NCI-H2107 treated with DMSO at 0.1 percent for 48 hours (cell line): ENCODE data around the gene DPEP2.
"Not testable (repeated sequence)": the region's sequence is repeated elsewhere in the genome, so short reads cannot be mapped to it uniquely, and the experiment has no call there.

Source experiments
- DNase-seq: peaks from one replicate; lab custom pipeline; 2025; ENCODE audit not compliant: unreplicated experiment; lab: John Stamatoyannopoulos, UW

DPEP2 gene

DNA sequence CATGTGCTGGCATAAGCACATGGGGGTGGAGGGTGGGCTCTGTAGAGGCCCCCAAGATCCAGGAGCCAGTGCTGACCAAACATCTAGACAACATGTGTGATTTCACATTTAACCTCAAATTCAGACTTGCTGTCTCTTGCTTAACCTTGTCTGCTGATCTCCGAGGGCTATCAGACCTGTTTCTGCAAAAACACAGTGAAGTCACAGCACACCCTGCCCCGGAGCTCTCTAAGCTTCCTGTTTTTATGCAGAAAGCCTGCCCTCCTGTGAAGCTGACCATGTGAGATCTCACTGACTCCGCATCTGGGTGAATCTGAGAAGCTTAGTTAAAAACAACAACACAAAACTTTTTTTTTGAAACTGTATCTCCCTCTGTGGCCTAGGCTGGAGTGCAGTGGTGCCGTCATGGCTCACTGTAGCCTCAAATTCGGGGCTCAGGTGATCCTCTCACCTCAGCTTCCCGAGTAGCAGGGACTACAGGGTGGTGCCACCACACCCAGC is 6.6 kb upstream of the DPEP2 start:
- no peak for DNase-seq

DNA sequence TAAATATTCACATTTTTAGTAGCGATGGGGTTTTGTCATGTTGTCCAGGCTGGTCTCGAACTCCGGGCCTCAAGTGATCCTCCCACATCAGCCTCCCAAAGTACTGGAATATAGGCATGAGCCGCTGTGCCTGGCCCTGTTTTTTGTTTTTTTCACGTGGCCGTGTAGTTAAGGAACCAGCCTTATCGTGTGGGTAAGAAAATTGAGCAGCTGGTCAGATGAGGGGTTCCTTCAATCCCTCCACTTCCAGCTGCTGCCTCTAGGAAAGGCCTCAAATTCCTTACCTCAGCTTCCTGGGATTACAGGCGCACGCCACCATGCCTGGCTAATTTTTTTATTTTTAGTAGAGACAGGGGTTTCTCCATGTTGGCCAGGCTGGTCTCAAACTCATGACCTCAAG is 5.9 kb upstream of the DPEP2 start:
- no peak for DNase-seq

DNA sequence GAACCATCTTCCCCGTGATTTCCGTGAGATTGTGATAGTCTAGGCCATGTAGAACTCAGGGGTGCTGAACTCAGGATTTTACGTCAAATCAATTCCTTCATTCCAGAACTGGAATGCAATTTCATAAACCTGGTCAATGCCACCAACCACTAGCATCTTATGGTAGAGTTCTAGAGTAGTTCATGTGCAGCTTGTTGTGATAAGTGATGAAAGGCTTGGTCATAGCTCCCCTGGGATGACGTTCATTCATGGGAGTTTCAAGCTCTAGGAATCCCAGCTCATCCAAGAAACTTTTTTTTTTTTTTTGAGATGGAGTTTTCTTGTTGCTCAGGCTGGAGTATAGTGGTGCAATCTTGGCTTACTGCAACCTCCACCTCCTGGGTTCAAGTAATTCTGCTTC is 3.7 kb upstream of the DPEP2 start:
- DNase-seq, result no peak

DNA sequence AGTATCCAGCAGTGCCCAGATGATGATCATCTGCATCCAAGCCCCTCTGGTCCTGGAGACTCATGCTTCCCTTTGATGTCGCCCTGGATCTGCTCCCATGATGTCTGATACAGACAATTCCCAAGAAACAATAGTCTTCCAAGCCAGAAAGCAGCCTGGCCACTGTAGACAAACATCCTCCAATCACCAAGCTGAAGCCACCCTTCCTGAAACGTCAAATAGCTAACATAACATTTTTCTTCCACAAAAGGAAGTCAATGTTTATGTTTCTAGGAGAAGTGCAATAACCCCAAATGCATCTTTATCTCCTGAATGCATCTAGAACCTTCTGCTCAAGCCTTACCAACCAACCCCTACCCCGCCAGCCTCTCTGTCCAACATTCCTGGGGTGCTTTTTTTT is 1.2 kb upstream of the DPEP2 start:
- DNase-seq, result no peak

DNA sequence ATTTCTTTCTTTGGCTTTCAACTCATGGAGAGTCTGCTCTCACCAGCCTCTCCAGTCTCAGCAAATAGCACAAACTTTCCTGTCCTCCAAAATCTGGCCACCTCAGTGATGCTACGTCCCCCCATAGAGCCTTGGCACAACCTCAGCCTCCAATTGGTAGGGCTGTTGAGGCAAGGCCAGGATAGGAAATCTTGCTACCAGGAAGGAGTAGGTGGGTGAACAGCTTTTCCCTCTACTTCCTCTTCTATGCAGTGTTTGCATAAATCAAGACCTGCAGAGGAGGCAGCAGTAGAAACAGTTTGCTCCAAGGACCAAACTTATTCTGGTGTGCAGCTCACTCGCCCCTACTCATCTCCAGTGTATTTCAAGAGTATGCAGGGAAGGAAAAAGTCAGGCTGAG is 701 bp upstream of the DPEP2 start:
- DNase-seq, result no peak

DNA sequence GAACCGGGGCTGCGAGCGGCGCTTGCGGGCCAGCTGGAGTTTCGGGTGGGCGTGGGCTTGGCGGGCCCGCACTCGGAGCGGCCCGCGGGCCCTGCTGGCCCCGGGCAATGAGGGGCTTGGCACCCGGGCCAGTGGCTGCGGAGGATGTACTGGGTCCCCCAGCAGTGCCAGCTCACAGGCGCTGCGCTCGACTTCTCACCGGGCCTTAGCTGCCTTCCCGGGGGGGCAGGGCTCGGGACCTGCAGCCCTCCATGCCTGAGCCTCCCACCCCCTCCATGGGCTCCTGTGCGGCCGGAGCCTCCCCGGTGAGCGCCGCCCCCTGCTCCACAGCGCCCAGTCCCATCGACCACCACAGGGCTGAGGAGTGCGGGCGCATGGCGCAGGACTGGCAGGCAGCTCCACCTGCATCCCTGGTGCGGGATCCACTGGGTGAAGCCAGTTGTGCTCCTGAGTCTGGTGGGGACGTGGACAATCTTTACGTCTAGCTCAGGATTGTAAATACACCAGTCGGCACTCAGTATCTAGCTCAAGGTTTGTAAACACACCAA is 979 bp downstream of the DPEP2 start:
- not testable (repeated sequence) for DNase-seq

DNA sequence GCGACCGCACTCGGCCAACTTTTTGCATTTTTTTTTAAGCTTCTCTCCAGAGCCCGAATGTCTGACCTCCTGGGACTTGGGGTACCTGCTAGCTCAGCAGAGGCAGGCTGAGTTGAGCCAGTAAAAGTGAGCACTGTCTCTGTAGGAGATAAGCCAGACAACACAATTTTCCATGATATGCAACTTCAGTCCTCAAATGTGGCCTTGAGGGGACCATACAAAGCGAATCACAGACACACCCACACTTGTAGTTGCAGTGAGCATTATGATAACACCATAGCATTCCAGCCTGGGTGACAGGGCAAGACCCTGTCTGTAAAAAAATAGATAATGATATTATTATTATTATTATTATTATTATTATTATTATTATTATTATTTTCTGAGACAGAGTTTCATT is 2.6 kb downstream of the DPEP2 start:
- no peak for DNase-seq

DNA sequence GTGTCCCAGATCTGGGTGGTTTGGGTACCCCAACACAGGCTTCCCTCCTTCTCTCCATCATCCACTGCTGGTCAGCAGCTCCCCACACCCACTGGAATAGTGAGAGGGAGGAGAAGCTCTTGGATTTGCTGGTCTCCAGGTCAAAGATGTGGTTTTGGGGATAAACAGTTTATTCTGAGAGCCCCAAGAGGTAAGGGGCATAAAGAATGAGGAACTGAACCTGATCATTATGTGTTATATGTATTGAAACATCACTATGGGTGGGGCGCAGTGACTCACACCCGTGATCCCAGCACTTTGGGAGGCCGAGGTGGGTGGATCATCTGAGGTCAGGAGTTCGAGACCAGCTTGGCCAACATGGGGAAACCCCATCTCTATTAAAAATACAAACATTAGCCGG is 3.9 kb downstream of the DPEP2 start:
- DNase-seq, result no peak

DNA sequence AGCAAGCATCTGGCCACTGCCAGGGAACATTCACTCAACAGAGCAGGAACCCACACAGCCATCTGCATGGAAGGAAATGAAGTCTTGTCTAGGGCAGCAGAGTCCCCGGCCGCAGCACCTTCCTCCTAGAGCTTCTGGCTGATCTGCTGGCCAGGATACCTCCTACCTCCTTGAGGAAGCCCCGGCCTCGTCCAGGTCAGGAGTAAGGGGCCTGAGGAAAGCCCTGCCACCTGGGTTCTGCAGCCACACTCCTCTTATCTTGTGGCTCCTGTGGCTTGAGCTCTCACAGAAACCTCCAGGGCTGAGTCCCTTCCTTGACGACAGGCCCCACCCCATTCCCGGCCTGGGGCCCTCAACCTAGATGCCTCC is 5.3 kb downstream of the DPEP2 start:
- DNase-seq, result not testable (repeated sequence)

DNA sequence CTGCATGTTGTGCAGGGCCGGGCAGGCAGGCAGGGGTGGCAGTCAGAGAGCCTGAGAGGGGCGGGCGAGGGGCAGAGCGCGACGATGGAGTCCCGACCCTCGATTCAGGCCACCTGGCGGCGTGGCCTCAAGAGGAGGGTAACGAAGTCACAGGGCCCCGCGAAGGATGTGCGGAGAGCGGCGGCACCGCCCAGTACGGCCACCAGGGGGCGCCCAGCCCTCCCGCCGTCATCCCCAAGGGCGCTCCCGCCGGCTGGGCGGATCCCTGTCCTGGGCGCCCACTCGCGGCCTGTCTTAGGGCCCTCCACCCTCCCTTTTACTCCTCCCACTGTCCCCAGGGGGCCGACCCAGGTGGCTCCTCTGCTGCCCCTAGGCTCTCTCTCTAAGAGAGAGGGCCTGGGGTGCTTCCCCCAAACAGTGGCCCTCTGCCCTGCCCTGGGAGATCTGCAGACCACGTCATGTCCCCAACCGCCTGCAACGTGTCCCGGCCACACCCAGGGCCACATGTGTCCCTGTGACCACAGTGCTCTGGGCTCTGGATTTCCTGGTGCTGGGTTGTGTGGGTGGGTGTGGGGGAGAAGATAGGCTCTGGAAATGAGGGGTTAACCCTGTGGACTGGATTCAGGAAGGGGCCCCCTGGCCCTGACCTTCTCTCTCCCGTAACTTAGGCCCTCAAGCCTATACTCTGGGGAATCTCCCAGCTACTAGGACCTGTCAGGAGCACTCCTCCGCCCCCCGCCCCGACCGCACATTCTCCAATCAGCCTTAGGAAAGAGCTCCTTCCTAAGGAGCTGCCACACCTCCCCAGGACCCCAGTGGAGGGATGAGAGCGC is 5.9 kb downstream of the DPEP2 start:
- DNase-seq, result peak; percentile 22

DNA sequence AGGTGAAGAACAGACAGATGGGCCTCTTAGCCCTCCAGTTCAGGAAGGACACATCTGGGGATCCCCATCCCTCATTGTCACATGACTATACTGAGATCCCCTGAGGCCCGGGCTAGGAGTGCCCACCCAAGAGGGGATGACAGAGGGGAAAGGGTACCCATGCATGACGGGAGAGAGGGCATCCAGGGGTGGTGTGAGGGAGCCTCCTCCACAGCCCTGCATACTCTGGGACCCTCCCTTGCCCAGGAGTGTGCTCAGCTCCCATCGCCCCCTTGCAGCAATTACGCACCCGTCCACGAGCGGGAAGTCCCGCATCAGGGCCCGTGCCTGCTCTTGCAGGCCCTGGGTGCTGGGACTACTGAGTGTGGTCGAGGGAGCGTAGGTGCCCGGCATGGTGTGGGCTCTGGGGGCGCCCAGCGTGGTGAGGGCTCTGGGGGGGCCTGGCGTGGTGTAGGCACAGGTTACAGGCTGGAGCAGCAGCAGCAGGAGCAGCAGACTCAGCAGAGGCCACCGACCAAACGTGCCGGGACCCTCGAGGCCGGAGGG is 6.5 kb downstream of the DPEP2 start:
- DNase-seq, result no peak

DNA sequence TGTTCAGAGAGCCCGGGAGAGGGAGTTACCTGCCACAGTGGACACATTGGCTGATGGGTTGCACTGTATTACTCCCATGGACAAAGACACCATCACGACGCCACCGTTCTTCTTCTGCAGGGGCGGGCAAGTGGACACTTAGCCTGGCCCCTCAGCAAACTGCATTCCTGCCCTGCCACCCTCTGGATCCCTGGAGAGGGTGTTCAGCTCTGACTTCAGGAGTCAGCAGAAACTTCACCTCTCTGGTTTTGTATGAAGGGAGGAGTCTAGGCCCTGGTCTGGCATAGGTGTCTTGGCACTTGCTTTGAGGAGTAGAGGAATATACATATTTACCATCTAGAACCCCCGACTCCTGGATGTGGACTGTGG is 9.3 kb downstream of the DPEP2 start:
- no peak for DNase-seq

DNA sequence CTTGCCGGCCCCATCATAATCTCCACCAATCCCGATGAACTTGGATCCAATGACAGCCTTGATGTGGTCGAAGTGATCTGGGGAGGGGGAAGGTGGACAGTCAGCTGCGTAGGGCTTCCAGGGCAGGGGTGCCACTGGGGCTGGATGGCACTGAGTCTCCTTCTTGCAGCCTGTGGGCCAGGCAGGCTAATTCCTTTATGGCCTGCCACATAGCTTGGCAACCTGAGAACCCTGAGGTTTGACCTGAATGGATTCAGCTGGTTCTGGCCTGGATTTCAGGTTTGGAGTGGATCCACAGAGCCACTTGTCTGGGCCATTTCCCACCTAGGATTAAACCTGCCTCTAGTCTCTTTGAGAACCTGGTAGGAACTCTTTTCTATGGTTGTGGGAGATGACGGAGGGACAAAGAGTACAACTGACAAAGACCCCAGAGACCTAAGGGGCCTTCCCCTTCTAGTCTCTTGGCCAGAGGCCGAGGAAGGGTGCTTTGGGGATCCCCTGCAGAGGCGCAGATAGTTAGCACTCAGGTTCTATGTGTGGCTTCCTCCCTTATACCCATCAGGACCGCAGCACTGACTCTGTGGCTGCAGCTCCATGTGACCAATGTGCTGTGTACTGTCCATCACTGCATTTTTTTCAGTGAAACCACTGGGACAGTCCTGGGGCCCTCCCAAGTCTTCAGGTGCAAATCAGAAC is 9.8 kb downstream of the DPEP2 start:
- DNase-seq, result no peak

DNA sequence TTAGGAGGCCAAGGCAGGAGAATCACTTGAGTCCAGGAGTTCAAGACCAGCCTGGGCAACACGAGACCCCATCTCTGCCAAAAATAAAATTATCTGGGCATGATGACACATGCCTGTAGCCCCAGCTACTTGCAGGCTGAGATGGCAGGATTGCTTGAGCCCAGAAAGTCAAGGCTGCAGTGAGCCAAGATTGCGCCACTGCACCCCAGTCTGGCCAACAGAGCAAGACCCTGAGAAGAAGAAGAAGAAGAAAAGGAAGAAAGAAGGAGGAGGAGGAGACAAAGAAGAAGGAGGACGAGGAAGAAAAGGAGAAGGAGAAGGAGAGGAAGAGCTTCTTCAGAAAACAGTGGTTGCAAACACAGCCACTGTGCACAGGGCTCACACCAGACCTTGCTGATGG is 10.6 kb downstream of the DPEP2 start:
- no peak for DNase-seq

DNA sequence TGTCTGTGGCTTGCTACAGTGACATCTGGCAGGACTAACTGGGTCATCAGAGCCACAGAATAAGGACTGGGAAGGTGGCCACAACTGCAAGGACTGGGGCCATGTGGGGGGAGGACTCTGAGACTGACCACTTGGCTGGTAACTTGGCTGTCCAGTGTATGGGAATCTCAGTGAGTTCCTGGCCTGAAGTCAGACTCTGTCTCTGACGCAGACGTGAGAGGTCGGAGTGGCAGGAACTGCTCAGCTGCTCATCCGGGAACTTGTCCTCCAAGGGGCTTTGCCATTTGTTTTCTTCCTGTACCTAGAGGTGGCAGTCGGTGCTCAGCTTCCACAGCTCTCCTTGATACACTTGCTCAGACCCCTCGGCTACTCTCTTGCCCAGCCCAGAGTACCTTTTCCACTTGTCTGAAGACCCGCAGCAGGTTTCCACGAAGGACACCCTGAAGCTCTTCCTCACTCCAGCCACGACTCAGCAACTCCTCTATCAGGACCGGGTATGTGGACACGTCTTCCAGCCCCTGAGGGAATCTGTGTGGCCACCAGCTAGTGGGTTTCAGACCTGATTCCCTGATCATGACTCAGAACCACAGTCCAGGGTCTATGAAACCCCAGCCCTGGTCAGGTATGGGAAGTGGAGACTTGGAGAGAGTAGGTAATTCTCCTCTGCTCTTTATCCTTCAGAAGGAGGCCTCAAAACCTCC is 11.7 kb downstream of the DPEP2 start:
- DNase-seq, result no peak

DNA sequence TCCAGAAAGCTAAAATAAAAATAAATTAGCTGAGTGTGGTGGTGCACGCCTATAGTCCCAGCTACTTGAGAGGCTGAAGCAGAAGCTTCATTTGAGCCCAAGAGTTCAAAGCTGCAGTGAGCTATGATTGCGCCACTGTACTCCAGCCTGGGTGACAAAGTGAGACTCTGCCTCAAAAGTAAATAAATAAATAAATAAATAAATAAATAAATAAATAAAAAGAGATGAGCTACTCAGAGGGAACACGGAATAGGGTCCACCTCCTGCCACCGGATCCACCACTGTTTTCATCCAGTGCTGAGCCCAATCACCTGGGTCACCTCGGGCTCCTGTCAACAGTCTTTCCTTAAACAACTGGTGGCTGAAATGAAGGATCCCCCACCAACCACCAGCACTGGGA is 12.3 kb downstream of the DPEP2 start:
- no peak for DNase-seq

DNA sequence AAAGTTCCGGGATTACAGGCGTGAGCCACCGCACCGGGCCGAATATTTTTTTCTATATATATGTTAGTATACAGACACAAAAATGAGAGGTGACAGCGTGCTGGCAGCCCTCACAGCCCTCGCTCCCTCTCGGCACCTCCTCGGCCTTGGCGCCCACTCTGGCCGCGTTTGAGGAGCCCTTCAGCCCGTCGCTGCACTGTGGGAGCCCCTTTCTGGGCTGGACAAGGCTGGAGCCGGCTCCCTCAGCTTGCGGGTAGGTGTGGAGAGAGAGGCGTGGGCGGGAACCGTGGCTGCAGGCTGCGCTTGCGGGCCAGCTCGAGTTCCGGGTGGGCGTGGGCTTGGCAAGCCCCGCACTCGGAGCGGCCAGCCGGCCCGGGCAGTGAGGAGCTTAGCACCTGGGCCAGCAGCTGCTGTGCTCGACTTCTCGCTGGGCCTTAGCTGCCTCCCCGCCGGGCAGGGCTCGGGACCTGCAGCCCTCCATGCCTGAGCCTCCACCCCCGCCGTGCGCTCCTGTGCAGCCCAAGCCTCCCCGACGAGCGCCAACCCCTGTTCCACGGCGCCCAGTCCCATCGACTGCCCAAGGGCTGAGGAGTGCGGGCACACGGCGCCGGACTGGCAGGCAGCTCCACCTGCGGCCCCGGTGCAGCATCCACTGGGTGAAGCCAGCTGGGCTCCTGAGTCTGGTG is 17.1 kb downstream of the DPEP2 start:
- DNase-seq, result no peak

DNA sequence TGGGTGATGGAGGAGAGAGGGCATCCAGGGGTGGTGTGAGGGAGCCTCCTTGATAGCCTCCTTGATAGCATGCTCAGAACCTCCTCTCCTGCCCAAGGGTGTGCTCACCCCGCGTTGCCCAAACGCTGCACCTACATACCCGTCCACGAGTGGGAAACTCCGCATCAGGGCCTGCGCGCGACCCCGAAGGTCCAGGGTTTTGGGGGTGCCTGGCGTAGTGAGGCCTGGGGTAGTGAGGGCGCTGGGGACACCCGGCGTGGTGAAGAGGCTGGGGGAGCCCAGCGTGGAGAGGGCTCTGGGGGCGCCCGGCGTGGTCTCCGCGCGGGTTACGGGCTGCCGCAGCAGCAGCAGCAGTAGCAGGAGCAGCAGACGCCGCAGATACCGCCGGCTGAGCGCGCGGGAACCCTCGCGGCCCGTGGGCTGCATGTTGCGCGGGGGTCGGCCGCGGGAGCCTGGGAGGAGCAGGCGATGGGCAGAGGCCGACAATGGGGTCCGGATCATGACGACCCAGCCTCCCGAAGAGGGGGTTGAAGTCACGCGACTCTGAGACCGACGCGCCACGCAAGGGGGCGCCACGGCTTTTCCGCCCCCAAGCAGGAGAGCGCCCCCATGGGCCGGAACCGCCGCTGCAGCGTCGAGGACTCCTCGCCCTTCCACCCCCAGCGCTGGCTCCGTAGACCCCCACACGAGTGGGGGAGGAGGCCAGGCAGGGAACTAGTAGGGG is 19.2 kb downstream of the DPEP2 start, which contains the start of gene DPEP3:
DPEP3 (minus strand) TSS at position 545 of the 724 bp plus-strand sequence; CDS start at position 426, 119 bp downstream.
- DNase-seq, result no peak

DNA sequence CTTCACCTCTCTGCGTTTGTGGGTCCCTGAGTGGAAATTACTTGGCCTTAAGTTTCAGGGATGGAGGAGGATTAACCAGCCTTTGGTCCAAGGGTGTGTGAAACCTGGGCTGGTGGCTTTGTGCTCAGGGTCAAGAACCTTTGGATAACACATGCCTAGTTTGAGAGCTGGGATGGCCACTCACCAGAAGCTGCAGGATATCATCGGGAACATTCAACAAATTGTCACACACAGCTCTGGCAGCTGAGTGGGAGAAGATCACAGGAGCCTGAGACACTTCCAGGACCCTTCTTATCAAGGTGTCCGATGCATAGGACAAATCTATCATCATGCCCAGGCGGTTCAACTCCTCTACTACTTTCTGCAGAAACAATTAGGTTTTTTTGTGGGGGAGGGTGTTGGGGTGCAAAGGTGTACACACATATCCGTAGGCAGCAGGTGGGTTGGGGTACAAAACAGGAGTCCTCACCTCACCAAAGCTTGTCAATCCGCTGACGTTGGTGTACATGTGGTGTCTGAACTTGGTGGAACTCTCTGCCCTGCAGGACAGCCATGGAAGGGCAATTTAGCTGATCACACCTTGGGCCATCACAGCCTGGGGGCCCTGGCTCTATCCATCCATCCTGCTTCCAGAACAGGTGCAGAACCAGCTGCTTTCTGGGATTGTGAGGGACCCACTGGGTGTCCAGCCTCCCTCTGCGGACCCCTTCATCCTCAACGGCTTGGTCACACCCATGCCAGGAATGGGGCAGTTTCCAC is 21.6 kb downstream of the DPEP2 start:
- DNase-seq, result no peak
